Mucosa of stomach (tissue), 1 donor: ENCODE measurements around the gene PER1.
A peak's percentile ranks its signal among the peaks of the same experiment; 100 is the strongest.

Experiments used
- H3K27me3 ChIP-seq: one replicate; pipeline ENCODE4 v1.7.0; 2013; ENCODE audit warnings: mild to moderate bottlenecking, low read length; ENCODE audit not compliant: control insufficient read depth, insufficient read depth
- H3K36me3 ChIP-seq: one replicate; pipeline ENCODE4 v1.7.0; 2013; ENCODE audit warnings: low read length; ENCODE audit not compliant: control insufficient read depth, insufficient read depth
- H3K4me1 ChIP-seq: one replicate; pipeline ENCODE4 v1.7.0; 2013; ENCODE audit warnings: mild to moderate bottlenecking, low read length; ENCODE audit not compliant: control insufficient read depth, insufficient read depth
- H3K4me3 ChIP-seq: one replicate; pipeline ENCODE4 v1.7.0; 2013; ENCODE audit warnings: low read length
- H3K9ac ChIP-seq: one replicate; pipeline ENCODE4 v1.7.0; 2013; ENCODE audit warnings: mild to moderate bottlenecking, low read length, moderate library complexity
- H3K9me3 ChIP-seq: one replicate; pipeline ENCODE4 v1.7.0; 2013; ENCODE audit warnings: mild to moderate bottlenecking, low read length, moderate library complexity; ENCODE audit not compliant: control insufficient read depth
- donor health status: Pancreatic carcinoma.

The PER1 gene

DNA sequence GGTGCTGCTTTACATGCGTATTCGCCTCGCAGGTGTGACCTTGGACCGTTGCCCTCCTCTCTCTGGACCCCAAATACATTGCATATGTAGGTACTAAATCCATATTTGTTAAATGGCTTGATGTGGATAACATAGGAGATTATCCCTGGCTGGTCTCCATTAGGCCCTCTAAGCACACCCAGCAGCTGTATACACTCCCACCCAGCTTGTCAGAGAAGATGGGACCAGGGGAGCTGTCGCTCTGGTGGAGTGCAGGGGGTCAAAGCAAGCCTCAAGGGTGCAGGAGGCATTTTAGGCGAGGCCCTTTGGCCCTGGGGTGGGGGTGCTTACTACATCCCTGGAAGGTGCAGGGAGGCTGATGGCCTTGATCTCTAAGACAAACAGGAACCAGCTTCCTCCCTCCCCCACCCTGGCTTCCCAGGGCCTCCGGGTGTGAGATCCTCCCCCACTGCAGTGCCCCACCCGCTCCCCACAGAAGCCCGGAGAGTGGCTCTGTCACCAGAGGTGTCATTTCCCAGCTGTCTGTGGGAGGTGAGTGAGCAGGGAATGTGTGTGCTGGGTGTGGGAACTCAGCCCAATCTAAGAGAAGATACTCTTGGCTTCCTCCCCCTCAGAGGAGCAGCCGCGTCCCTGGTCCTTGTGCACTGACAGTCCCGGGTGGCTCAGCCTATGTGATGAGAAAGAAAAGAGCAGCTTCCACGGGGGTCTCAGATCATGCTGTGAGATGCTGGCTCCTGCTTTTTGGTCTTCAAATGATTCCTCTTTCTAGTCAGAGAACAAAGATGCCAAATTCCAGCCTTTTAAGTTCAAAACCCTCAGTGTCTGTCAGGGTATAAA lies 12.0 kb upstream of the PER1 start:
- Histone ChIP-seq H3K4me3 (no peak overlapping the region), H3K4me1 (peaks cover 32% of the 10 kb centered on the region), H3K9ac (peak overlapping the region; percentile 47), H3K36me3 (peaks cover 8% of the 10 kb centered on the region), H3K27me3 (no peaks in the 10 kb centered on the region), H3K9me3 (no peaks in the 10 kb centered on the region)

DNA sequence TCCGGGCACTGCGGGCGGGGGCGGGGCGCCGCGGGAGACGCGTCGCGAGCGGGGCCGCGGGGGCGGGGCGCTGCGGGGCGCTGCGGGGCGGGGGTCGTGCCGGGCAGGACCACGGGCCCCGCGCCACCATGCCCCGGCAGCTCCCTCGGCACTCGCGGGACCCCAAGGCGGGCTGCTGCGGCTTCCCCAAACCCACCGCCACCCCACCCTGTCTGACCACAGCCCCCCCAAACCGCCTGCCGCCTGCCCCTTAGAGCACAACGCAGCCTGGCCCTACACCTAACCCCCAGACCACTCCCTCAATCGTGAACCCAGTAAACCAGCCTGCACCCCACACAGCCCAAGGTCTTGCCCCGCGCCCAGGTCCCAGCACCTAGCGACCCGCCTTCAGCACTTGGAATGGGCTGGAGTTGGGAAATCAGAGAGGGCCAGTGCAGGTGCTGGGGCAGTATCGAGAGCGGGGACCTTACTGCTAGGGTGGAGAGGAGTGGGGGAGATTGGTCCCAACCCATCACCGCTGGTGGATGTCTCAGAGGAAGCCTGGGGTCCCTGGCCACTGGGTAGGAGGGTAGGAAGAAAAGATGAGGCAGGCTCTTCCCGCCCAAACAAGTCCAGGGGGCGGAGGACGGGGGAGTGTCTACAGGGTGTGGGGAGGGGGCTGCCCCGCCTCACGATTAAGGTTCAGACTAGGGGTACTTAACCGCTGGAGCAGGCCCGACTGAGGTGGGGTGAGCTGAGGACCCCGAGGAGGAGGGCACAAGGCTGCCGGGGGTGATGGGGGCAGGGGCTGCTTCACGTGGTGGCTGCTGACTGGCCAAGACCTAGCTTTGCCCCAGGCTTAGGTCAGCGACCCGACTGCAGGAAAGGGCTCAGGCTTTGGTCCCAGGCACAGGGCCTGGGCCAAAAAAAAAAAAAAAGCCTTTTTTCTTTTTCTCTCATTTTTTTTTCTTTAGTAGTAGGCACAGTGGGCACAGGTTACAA lies 11.1 kb upstream of the PER1 start:
- H3K9ac ChIP-seq, result peak overlapping the region; percentile 98
- H3K4me3 ChIP-seq, result peak overlapping the region; percentile 17
- H3K4me1 ChIP-seq, result peaks cover 37% of the 10 kb centered on the region
- H3K9me3 ChIP-seq, result no peaks in the 10 kb centered on the region
- H3K27me3 ChIP-seq, result no peaks in the 10 kb centered on the region
- peaks cover 8% of the 10 kb centered on the region for H3K36me3 ChIP-seq

DNA sequence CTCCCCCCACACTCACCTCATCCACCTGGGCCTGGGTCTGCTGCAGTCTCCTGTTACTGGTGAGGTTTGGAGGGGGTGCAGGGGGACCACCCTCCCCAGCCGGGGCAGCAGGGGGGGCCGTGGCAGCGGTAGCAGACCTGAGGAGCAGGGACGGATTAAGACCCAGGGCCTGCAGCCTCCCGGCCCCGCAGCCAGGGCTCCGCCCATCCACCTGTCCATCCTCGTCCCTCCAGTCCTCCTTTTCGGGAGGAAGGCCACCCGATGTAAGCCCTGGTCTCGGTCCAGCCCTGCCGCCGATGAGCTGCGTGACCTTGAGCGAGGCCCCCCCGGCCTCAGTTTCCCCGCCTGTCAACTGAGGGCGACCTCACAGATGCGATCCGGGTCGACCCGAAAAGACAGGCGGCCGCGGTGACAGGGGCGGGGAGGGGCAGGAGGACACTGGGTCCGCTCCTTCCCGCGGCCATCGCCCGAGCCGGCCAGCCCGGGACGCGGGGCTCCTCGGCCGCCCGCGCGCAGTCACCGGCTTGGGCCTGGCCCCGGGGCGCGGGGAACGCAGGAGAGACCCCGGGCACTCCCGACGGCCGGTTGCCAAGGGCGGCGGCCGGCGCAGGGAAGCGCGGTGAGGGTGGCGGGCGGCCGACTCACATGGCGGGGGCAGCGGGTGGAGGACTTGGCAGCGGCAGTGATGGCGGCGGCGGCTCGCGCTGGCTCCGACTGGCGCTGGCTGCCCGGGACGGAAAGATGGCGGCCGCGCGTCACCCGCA lies 10.2 kb upstream of the PER1 start, which contains the start of gene VAMP2:
Gene VAMP2 (minus strand): TSS at position 716 of the 764 bp plus-strand sequence. CDS start 69 bp downstream, at position 647.
- no peaks in the 10 kb centered on the region for H3K9me3 ChIP-seq
- peaks cover 8% of the 10 kb centered on the region for H3K36me3 ChIP-seq
- peaks cover 39% of the 10 kb centered on the region for H3K4me1 ChIP-seq
- H3K9ac ChIP-seq, result peak within 1 kb of the TSS; percentile 98
- H3K4me3 ChIP-seq, result peak within 1 kb of the TSS; percentile 85
- no peaks in the 10 kb centered on the region for H3K27me3 ChIP-seq

DNA sequence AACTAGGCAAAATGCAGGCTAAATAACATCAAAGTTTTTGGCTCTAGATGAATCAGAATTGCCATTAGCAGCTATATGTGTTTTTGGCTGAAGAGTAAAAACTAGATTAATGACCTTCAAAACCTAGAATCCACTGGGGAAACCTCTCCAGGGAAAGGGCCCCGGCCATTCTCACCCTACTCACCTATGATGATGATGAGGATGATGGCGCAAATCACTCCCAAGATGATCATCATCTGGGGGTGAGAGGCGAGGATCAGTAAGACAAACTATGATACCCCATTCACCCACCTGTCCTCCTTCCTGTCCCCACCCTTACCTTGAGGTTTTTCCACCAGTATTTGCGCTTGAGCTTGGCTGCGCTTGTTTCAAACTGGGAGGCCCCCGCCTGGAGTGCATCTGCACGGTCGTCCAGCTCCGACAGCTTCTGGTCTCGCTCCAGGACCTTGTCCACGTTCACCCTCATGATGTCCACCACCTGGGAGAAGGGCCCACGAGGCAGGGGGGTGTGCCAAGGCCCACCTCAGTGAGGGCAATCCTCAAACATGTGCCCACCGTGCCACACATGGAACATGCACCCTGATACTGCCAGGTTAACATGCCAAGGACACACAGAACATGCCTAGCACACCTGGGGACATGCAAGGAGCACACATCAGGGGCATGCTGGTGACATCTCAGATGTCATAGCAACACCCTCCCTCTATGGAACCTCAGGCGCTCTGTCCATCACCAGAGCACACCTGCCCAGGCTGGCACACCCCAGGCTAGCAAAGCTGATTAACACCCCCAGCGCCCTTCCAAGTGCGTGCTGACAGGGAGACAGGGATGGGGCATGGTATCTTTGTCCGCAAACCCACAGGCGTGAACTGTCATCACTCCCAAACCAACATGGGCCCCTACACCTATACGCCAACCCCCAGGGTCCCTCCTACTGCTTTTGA lies 9.4 kb upstream of the PER1 start:
- no peaks in the 10 kb centered on the region for H3K27me3 ChIP-seq
- peaks cover 46% of the 10 kb centered on the region for H3K4me1 ChIP-seq
- no peaks in the 10 kb centered on the region for H3K9me3 ChIP-seq
- H3K4me3 ChIP-seq, result peak overlapping the region; percentile 85
- H3K9ac ChIP-seq, result peak overlapping the region; percentile 98
- H3K36me3 ChIP-seq, result peaks cover 8% of the 10 kb centered on the region

DNA sequence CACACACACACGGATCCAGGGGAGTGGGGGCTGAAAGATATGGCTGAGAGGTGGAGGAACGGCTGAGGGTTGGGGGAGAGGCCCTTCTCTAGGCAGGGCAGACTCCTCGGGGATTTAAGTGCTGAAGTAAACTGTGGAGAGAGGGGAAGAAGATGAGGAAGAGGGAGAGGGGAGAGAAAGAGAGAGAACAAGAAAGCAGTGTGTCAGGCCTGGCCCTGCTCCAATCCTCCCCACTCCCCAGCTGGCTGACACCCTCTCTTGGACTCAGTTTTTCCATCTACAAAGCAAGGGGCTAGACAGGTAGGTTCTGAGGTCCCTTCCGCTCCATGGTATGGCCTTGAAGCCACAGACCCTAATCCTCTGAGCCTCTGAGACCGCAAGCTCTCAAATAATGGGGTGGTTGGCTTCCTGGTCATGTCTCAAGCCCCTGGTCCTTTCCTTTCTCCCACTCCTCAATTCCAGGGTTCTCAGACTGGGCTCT lies 8.6 kb upstream of the PER1 start:
- peaks cover 46% of the 10 kb centered on the region for H3K4me1 ChIP-seq
- no peak overlapping the region for H3K4me3 ChIP-seq
- no peaks in the 10 kb centered on the region for H3K9me3 ChIP-seq
- H3K27me3 ChIP-seq, result no peaks in the 10 kb centered on the region
- H3K9ac ChIP-seq, result peak overlapping the region; percentile 50
- H3K36me3 ChIP-seq, result peaks cover 8% of the 10 kb centered on the region

DNA sequence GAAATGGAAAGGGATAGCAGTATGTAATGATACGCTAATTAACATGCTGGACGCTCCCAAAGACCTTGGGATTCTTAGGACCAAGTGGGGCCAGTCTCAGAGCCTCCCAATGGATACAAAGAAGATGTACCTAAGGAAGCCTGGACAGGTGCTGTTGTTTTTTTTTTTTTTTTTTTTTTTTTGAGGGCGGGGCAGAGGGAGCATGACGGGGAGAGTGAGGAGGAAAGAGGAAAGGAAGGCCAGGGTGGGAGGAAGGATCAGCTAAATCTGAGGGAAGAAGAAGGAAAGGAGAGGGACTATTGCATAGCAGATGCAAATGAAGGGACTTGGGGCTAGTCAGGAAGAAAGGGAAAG lies 8.0 kb upstream of the PER1 start:
- H3K36me3 ChIP-seq, result peaks cover 8% of the 10 kb centered on the region
- H3K9ac ChIP-seq, result no peak overlapping the region
- no peak overlapping the region for H3K4me3 ChIP-seq
- no peaks in the 10 kb centered on the region for H3K9me3 ChIP-seq
- H3K27me3 ChIP-seq, result no peaks in the 10 kb centered on the region
- peaks cover 51% of the 10 kb centered on the region for H3K4me1 ChIP-seq

DNA sequence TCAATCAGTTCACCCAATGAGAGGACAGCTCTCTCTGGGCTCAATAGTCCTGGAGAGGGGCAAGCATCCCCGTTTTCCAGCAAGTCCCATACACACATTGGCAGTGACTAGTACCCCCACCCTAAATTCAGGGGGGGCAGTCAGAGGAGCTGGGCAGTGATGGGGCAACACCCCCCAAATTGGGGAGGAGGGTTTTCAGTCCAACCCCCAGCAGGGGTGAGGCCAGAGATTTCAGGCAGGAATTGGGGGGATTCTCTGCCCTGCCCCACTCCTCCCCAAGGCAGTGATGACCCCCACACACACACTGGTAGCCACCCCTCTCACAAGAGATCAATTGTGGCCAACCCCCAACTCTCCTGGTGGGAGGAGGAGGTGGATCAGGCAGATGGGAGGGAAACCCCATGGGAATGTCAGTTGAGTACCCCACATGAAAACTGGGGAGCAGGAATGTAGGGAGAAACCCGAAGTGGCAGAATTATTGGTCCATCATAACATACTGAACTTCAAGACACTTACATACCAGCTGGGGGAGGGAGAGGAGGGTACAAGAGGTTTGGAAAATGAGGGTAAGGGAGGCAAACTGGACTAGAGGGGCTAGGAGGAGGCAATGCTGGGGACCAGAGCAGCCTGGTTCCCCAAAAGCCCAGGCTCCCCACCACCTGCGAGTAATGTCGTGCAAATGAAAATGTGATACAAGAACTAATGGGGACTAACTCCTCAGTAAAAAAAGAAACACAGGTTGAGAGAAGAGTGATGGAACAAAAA lies 7.4 kb upstream of the PER1 start:
- Histone ChIP-seq H3K4me1 (peaks cover 55% of the 10 kb centered on the region), H3K9me3 (no peaks in the 10 kb centered on the region), H3K27me3 (no peaks in the 10 kb centered on the region), H3K9ac (no peak overlapping the region), H3K36me3 (peaks cover 8% of the 10 kb centered on the region), H3K4me3 (no peak overlapping the region)

DNA sequence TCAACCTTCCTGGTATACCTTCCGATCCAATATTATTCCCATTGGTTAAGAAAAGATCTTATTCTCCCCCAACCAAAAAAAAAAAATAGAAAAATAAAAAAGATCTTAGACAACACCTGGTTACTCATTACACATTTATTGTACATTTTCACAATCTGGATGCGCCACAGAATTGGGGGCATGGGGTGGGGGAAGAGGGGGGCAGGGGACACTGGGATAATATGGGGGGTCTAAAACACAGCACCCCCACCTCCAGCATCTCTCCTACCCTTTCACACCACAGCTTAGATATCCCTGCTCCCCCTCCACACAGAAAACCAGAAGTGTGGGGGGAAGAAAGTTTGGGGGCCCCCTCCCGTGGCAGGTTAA lies 6.8 kb upstream of the PER1 start:
- no peak overlapping the region for H3K9ac ChIP-seq
- peaks cover 8% of the 10 kb centered on the region for H3K36me3 ChIP-seq
- H3K4me1 ChIP-seq, result peaks cover 55% of the 10 kb centered on the region
- no peak overlapping the region for H3K4me3 ChIP-seq
- no peaks in the 10 kb centered on the region for H3K9me3 ChIP-seq
- no peaks in the 10 kb centered on the region for H3K27me3 ChIP-seq

DNA sequence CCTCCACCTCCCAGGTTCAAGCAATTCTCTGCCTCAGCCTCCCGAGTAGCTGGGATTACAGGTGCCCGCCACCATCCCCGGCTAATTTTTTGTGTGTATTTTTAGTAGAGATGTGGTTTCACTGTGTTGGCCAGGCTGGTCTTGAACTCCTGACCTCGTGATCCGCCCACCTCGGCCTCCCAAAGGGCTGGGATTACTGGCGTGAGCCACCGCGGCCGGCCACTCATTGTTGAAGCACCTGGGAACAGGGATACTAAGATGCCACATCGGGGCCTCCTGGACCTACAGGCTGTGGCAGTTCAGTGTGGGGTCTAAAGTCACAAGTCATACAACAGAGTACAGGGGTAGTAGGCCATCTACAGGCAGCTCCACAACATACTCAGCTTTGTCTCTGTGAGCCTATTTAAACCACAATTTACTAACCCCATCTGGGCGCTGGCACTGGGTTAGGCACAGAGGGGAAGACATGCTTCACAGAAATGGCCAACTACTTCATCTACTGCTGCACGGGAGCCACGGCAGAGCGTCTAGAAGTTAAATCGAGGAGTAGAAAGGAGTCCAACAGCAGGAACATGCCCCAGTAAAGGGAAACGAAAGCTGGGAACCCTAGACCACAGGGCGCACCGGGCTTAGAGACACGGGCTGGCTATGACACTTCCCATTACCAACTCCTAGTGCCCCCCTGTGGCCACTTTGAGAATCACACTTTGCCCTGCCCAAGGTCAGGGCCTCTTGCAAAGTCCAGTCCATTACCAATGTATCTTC lies 6.2 kb upstream of the PER1 start:
- Histone ChIP-seq H3K9ac (peak overlapping the region; percentile 66), H3K27me3 (no peaks in the 10 kb centered on the region), H3K4me1 (peaks cover 55% of the 10 kb centered on the region), H3K36me3 (peaks cover 8% of the 10 kb centered on the region), H3K9me3 (no peaks in the 10 kb centered on the region), H3K4me3 (no peak overlapping the region)
